LNCaP clone FGC (cell line): ENCODE measurements around the gene PTPRG.

Source experiments
- DNase-seq: peaks from one replicate; pipeline ENCODE4 v3.0.0-alpha.2; 2011; ENCODE audit warnings: low read depth
- H3K4me3 ChIP-seq: 2 replicates; pipeline ENCODE4 v1.5.1; 2011; ENCODE audit warnings: mild to moderate bottlenecking, low read depth, low read length, control low read depth
- TF ChIP-seq, protein P1 (sequence below): IDR thresholded peaks from 2 replicates; pipeline ENCODE4 v1.5.1; 2012; ENCODE audit warnings: mild to moderate bottlenecking; ENCODE audit not compliant: control insufficient read depth, insufficient read depth; ENCODE audit errors: extremely low read depth

Gene PTPRG

DNA sequence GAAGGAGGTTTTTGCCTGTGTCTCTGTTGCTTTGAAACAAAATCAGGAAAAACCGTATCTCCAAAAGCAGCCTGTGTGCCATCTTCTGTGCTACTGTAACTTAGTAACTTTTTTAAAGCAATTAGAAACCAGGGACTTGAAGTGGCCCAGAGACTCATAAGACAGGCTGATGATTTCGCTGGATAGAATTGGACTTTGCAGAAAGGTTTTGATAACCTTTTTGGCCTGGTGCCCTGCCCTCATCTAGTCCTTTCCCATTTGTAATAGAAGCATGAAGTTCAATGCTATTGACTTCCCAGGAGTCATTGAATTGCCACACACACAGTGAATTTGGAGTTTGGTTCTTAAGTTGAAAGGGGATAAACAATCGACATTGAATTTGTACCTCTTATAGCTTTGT lies 157.2 kb downstream of the PTPRG start:
- TF ChIP-seq, protein P1, sequence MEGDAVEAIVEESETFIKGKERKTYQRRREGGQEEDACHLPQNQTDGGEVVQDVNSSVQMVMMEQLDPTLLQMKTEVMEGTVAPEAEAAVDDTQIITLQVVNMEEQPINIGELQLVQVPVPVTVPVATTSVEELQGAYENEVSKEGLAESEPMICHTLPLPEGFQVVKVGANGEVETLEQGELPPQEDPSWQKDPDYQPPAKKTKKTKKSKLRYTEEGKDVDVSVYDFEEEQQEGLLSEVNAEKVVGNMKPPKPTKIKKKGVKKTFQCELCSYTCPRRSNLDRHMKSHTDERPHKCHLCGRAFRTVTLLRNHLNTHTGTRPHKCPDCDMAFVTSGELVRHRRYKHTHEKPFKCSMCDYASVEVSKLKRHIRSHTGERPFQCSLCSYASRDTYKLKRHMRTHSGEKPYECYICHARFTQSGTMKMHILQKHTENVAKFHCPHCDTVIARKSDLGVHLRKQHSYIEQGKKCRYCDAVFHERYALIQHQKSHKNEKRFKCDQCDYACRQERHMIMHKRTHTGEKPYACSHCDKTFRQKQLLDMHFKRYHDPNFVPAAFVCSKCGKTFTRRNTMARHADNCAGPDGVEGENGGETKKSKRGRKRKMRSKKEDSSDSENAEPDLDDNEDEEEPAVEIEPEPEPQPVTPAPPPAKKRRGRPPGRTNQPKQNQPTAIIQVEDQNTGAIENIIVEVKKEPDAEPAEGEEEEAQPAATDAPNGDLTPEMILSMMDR: no peak
- no peak for DNase-seq
- no peak overlapping the region for H3K4me3 ChIP-seq

DNA sequence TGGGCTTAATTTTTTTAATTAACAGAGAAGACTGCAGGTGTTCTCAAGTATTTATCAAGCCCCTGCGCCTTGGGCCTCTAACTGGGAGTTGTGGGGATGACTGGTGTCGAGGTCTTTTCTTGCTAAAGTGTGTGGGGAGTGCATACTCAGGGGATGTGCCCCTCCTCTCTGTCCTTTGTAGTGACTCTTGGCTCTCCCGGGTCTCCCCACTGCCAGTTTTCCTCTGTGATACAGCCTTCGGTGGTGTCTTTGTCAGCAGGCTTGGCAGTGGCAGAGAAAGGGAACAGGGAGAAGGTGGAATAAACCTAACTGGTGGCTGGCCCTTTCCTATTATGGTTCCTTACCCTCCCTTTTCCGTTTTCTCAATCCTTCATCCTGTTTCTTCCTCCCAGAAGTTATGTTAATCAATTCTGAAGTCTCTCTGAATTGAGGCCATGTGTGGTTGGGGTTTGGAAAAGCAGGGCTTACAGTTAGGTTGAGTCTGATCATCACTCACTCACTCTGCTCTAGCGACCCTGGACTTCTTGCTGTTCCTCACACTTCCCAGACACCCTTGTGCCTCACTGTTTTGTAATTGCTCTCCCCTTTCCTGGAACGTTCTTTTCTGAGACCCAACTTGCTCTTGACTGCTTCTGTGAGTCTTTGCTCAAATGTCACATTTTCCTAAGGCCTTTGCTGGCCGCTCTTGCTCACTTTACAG lies 158.1 kb downstream of the PTPRG start:
- no peak overlapping the region for H3K4me3 ChIP-seq
- TF ChIP-seq, protein P1: no peak

DNA sequence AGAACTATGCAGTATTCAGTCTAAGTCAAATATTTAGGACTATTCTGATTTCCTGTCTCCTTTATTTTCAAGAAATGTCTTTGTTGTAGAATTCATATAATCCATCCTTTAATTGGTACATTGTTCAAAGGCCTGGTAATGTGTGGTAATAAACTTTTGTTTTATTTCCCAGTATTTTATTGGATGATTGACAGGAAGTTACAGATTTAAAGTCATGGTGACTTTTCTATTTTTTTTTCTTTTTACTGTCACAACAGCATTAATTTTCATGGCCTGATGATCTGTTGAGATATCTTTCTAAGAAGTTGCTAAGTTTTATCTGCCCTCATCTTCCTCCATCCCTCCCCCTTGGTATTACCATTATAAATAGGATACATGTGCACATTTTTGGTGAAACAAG lies 161.7 kb downstream of the PTPRG start:
- H3K4me3 ChIP-seq: no peak overlapping the region
- DNase-seq: no peak
- TF ChIP-seq, protein P1: no peak

More for the DNA sequence above, 158.1 kb downstream of the PTPRG start:
- no peak for DNase-seq

DNA sequence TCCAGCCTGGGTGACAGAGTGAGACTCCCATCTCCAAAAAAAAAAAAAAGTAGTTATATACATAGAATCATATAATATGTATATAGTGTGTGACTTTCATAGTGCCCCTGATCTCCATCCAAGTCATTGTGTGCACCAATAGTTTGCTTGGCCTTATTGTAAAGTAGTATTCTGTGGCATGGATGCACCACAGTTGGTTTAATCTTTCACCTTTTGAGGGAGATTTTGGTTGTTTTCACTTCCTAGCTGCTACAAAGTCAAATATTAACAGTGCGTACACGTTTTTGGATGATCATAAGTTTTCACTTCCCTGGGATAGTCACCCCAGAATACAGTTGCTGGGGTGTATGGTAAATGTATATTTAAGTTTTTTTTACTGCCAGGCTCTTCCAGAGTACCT lies 162.8 kb downstream of the PTPRG start:
- H3K4me3 ChIP-seq: no peak overlapping the region
- DNase-seq: no peak
- TF ChIP-seq, protein P1: no peak

DNA sequence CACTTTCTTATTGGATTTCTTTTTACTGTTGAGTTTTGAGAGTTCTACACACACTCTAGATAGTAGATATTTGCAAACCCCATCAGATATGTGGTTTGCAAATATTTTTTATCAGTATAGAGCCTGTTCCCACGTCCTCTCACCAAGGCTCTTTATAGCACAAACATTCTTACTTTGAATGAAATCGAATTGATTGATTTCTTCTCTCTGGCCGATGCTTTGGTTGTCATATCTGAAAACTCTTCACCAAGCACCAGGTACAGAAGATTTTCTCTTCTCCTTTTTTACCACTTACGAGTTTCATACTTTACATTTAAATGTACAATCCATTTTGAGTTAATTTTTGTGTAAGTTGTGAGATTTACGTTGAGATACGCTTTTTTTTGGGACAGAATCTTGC lies 163.4 kb downstream of the PTPRG start:
- no peak for DNase-seq
- H3K4me3 ChIP-seq: no peak overlapping the region
- TF ChIP-seq, protein P1: no peak

DNA sequence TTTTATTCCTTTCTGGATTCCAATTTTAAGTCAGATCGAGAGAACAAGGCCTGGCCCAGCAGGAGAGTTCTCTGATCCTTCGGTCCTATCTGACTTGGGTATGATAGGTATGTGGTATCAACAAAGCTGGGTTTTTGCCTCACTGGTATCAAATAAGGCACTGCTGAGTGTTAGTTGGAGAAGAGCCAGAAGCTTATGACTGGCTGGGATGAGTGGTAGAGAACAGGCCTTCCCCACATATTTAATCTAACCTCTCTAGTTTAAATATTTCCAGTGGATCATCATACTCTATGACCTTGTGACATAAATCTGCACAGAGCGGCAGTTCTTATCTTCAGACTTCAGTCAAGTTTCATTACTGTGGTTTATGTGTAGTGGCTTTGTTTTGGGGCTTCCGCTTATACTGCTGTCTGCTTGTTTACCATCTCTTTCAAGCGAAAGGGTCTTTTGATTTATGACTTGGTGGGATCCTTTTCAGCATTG lies 164.5 kb downstream of the PTPRG start:
- DNase-seq: no peak
- H3K4me3 ChIP-seq: no peak overlapping the region
- TF ChIP-seq, protein P1: no peak

DNA sequence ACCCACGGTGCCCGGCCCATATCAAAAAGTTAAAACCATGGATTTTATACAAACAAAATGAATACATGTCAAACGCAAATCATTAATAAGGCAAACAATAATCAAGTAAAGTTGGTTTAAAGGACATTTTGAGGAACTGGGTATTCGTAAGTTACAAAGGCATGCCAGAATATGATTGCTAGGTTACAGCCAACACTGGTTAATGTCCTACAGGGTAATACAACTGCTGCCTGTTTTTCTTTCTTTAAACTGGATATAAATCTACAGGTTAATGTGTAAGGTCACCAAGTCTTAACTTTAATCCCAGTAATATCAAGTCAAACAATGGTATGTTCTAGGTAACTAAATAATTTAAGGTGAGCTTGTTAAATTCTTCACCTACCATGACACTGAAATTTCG lies 166.1 kb downstream of the PTPRG start:
- H3K4me3 ChIP-seq: no peak overlapping the region
- no peak for DNase-seq
- TF ChIP-seq, protein P1: no peak
